Stimulated activated CD4-positive, alpha-beta T cell treated with anti-CD3 and anti-CD28 coated beads, Interleukin-1b, Interleukin-23, amount 100 ng/mL, for 24 hours (primary cell): ENCODE results near the gene GZMA.
A peak's percentile ranks its signal among the peaks of the same experiment; 100 is the strongest.
"Not testable (repeated sequence)": the region's sequence is repeated elsewhere in the genome, so short reads cannot be mapped to it uniquely, and the experiment has no call there.

Source experiments
- DNase-seq, 4 experiments: peaks; one replicate each; pipeline ENCODE4 v3.0.0-alpha.2; 2020; ENCODE audit warnings: low read depth in 4 of 4, low spot score in 1 of 4

Gene GZMA

GRCh38 chr5:55102348-55102747 lies at the start of gene GZMA:
Gene GZMA, plus strand, starts transcription at chr5:55102646. Its CDS starts 37 bp downstream, at chr5:55102683.
- DNase-seq, result no peak

- DNase-seq, result no peak
These were observed 47.3 kb upstream of the GZMA start for GRCh38 chr5:55055183-55055582.

- DNase-seq, result peak in 2 of 4 experiments; percentile 23 to 49
These were observed 40.2 kb upstream of the GZMA start for GRCh38 chr5:55062039-55062779.

GRCh38 chr5:55063220-55063863 lies 39.1 kb upstream of the GZMA start:
- no peak for DNase-seq

GRCh38 chr5:55063899-55064298 lies 38.5 kb upstream of the GZMA start:
- no peak for DNase-seq

- no peak for DNase-seq
These were observed 37.9 kb upstream of the GZMA start for GRCh38 chr5:55064523-55064922.

- DNase-seq, result no peak
These were observed 36.2 kb upstream of the GZMA start for GRCh38 chr5:55066277-55066676.

- no peak for DNase-seq
These were observed 31.5 kb upstream of the GZMA start for GRCh38 chr5:55070968-55071367.

- DNase-seq, result no peak
These were observed 31.0 kb upstream of the GZMA start for GRCh38 chr5:55071413-55071812.

- no peak for DNase-seq
These were observed 29.8 kb upstream of the GZMA start for GRCh38 chr5:55072666-55073065.

GRCh38 chr5:55073211-55073610 lies 29.2 kb upstream of the GZMA start:
- no peak for DNase-seq

- no peak for DNase-seq
These were observed 20.9 kb upstream of the GZMA start for GRCh38 chr5:55081541-55081940.

GRCh38 chr5:55089301-55089700 lies 13.1 kb upstream of the GZMA start:
- not testable (repeated sequence) for DNase-seq

- not testable (repeated sequence) for DNase-seq
These were observed 11.4 kb upstream of the GZMA start for GRCh38 chr5:55091011-55091410.

GRCh38 chr5:55096182-55096581 lies 6.3 kb upstream of the GZMA start:
- DNase-seq, result no peak

GRCh38 chr5:55096861-55097260 lies 5.6 kb upstream of the GZMA start:
- no peak for DNase-seq

- not testable (repeated sequence) for DNase-seq
These were observed 1.3 kb upstream of the GZMA start for GRCh38 chr5:55101148-55101547.

- no peak for DNase-seq
These were observed 730 bp upstream of the GZMA start for GRCh38 chr5:55101556-55102276.

GRCh38 chr5:55104036-55104772 lies 1.8 kb downstream of the GZMA start:
- no peak for DNase-seq

- DNase-seq, result no peak
These were observed 2.7 kb downstream of the GZMA start for GRCh38 chr5:55104946-55105701.

GRCh38 chr5:55105976-55106375 lies 3.5 kb downstream of the GZMA start:
- DNase-seq, result not testable (repeated sequence)
